ENCODE data around the gene FKBP5.
"Not testable (repeated sequence)": the region's sequence is repeated elsewhere in the genome, so short reads cannot be mapped to it uniquely, and the experiment has no call there.

FKBP5 gene

GRCh38 chr6:35607517-35608233 lies 81.0 kb downstream of the FKBP5 start:
- no peak for DNase-seq

GRCh38 chr6:35605600-35605999 lies 83.1 kb downstream of the FKBP5 start:
- DNase-seq = no peak

GRCh38 chr6:35603326-35604202 lies 85.2 kb downstream of the FKBP5 start:
- DNase-seq = no peak

- DNase-seq = no peak
Observed at GRCh38 chr6:35602133-35602946, 86.4 kb downstream of the FKBP5 start.

GRCh38 chr6:35601331-35602132 lies 87.2 kb downstream of the FKBP5 start:
- peak in 1 of 2 experiments; percentile 26 for DNase-seq

GRCh38 chr6:35600659-35601125 lies 88.0 kb downstream of the FKBP5 start:
- DNase-seq = no peak

GRCh38 chr6:35599761-35600658 lies 88.7 kb downstream of the FKBP5 start:
- no peak for DNase-seq

- DNase-seq = not testable (repeated sequence)
Observed at GRCh38 chr6:35598621-35599020, 90.1 kb downstream of the FKBP5 start.

GRCh38 chr6:35596448-35597442 lies 92.0 kb downstream of the FKBP5 start:
- DNase-seq = no peak

GRCh38 chr6:35594503-35595186 lies 94.1 kb downstream of the FKBP5 start:
- DNase-seq = no peak

- DNase-seq = no peak
Observed at GRCh38 chr6:35592178-35592577, 96.5 kb downstream of the FKBP5 start.

- DNase-seq = no peak
Observed at GRCh38 chr6:35590622-35591066, 98.1 kb downstream of the FKBP5 start.

- no peak for DNase-seq
Observed at GRCh38 chr6:35589904-35590303, 98.8 kb downstream of the FKBP5 start.

GRCh38 chr6:35589201-35589739 lies 99.4 kb downstream of the FKBP5 start:
- no peak for DNase-seq

- no peak for DNase-seq
Observed at GRCh38 chr6:35587167-35587566, 101.5 kb downstream of the FKBP5 start.

- DNase-seq = no peak
Observed at GRCh38 chr6:35586542-35586941, 102.2 kb downstream of the FKBP5 start.

- no peak for DNase-seq
Observed at GRCh38 chr6:35585658-35586057, 103.1 kb downstream of the FKBP5 start.

- DNase-seq = peak; percentile 69 to 78
Observed at GRCh38 chr6:35583893-35584688, 104.6 kb downstream of the FKBP5 start.
